Measurements from ENCODE around the gene FES.

FES gene

DNA sequence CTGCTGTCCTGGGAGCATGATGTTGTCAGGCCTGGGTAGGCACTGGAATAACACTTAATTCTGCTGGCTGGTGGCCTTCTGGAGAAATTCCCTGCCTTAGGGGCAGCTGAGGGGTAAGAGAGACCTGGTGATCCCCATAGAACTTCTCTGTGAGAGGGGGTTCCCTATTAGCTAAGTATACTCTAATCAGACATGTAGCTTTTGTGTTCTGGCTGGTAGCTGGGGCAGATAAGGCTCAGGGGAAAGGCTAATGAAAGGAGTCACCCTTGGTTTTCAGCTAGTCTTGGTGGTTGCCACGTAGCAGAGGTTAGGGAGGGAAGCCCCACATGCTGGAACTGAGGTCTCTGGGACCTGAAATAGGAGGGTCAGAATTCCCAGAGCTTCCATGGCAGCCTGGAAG, 49.0 kb downstream of the FES start:
- no peak overlapping the region for H3K4me3 ChIP-seq (ENCODE audit: low read length)
- TF ChIP-seq, protein P1, sequence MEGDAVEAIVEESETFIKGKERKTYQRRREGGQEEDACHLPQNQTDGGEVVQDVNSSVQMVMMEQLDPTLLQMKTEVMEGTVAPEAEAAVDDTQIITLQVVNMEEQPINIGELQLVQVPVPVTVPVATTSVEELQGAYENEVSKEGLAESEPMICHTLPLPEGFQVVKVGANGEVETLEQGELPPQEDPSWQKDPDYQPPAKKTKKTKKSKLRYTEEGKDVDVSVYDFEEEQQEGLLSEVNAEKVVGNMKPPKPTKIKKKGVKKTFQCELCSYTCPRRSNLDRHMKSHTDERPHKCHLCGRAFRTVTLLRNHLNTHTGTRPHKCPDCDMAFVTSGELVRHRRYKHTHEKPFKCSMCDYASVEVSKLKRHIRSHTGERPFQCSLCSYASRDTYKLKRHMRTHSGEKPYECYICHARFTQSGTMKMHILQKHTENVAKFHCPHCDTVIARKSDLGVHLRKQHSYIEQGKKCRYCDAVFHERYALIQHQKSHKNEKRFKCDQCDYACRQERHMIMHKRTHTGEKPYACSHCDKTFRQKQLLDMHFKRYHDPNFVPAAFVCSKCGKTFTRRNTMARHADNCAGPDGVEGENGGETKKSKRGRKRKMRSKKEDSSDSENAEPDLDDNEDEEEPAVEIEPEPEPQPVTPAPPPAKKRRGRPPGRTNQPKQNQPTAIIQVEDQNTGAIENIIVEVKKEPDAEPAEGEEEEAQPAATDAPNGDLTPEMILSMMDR (conservative IDR thresholded peaks at IDR 0.05; ENCODE audit: low read length), result no peak
- no peak for DNase-seq (ENCODE audit: low read depth)

DNA sequence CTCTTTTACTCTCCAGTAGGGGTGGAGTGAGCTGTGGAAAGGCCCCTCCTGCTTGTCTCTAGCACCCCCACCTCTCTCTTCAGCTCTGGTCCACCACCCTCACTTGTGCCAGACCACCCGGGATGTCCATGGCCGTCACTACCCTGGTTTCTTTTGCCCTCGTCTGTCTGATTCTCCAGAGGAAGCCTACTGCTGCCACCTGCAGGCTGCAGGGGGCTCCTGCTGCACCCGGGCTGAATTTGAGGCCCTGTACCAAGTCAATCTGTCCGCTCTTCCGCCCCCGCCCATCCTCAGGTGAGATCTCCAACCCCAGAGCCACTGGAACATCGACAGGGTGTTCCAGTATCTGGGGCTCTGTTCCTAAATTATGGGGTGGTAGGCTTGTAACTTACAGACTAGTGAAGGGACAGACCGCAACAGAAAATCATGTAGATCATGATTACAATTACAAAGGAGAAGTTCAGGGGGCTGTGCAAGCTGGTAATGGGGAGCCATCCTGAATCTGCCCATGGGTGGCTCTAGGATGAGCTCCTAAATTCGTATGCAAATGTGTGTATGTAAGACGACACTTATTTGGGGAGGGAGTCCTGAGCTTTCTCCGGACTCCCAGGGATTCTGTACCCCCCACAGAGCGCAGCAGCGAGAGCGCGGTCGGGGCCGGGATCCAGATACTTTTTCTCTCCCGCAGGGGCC, 50.1 kb downstream of the FES start:
- peak overlapping the region; percentile 81 for H3K4me3 ChIP-seq (ENCODE audit: low read length)
- TF ChIP-seq, protein P1 (conservative IDR thresholded peaks at IDR 0.05; ENCODE audit: low read length), result peak; percentile 86
- DNase-seq (ENCODE audit: low read depth), result peak; percentile 78

DNA sequence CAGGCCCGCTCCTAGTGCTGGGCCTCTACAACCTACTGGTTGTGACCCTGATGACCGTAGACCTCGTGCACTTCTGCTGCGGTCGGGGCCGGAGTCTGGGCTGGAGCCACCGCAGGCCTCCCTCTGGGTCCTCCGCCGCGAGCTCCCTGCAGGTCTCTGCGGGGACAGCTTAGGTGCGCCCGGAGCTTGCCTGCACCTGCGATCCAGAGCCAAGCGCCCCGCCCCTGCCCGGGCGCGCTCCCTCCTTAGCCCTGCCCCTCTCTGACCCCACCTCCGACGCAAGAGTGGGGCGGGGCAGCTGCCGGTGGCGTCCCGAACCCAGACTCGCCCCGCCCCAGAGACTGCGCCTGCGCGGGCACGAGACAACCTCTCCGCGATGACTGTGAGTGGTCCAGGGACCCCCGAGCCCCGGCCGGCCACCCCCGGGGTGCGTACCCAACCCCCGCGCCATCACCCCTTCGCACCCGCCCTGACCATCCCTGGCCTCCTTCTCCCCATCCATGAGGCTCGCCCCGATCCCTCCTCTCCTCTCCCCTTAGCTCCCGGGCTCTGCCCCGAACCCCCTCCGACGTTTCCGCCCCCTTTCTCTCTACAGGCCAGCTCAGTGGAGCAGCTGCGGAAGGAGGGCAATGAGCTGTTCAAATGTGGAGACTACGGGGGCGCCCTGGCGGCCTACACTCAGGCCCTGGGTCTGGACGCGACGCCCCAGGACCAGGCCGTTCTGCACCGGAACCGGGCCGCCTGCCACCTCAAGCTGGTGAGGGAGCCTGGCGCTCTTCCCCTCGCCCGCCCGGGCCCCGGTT, 50.8 kb downstream of the FES start, which contains the start of gene UNC45A:
Gene UNC45A, plus strand, starts transcription at position 337 of the 803 bp plus-strand sequence. Its CDS starts 40 bp downstream, at position 377.
- DNase-seq (ENCODE audit: low read depth), result peak; percentile 73
- TF ChIP-seq, protein P1 (conservative IDR thresholded peaks at IDR 0.05; ENCODE audit: low read length), result no peak
- H3K4me3 ChIP-seq (ENCODE audit: low read length), result peak within 1 kb of the TSS; percentile 81

DNA sequence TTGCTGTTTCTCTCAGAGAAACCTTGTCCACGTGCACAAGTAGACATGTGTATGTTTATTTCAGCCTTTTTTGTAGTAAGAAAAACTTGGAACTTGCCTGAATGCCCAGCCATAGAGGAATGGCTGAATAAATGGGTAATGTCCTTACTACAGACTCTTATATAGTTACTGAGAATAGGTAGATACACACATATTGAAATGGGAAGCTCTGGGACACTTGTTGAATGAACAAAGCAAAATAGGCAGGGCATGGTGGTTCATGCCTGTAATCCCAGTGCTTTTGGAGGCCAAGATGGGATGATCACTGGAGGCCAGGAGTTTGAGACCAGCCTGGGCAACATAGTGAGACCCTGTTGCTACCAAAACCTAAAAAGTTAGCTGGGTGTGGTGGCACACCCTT, 52.5 kb downstream of the FES start:
- DNase-seq (ENCODE audit: low read depth), result no peak
- TF ChIP-seq, protein P1 (conservative IDR thresholded peaks at IDR 0.05; ENCODE audit: low read length), result no peak
- H3K4me3 ChIP-seq (ENCODE audit: low read length), result no peak overlapping the region

DNA sequence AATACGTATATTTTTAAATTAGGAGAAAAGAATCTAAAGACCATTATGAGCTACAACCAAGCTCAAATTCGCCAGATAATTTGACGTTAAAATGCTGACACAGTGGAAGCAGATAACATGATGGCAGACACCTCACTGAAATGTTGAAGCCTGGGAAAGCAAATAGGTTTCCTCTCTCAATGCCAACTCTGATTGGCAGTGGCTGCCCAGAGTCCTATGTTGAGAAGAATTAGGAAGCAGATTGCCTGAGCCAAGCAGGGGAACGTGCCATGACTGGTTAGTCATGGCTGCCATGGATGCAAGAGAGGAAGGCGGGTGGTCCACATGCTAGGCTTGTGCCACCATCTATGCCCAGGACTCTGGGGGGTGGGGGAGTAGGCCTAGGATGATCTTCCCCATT, 54.0 kb downstream of the FES start:
- no peak for DNase-seq (ENCODE audit: low read depth)

DNA sequence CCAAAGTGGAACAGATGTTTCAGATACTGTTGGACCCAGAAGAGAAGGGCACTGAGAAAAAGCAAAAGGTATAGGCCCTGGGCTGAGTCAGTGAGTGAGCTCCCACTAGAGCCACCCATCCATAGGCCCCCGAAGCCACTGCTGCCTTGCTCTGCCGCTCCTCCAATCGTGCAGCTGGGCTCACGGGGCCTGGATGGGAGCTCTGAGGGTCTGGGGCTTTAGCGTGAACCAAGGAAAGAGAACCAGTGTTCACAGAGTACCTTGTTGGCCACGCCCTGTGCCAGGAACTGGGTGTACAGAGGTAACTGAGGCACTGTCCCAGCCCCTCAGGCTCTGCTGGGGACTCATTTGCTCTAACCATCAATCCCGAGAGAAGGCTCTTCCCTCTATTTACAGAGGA, 55.5 kb downstream of the FES start:
- no peak overlapping the region for H3K4me3 ChIP-seq (ENCODE audit: low read length)
- DNase-seq (ENCODE audit: low read depth), result no peak
- TF ChIP-seq, protein P1 (conservative IDR thresholded peaks at IDR 0.05; ENCODE audit: low read length), result no peak

More for the DNA sequence above, 54.0 kb downstream of the FES start:
- TF ChIP-seq, protein P1 (conservative IDR thresholded peaks at IDR 0.05; ENCODE audit: low read length), result no peak
- no peak overlapping the region for H3K4me3 ChIP-seq (ENCODE audit: low read length)
